H9 (cell line): ENCODE data around the gene CLK2. TPM values are rescaled to one million over a fixed set of nuclear protein-coding genes. Genes with fewer than 3 reads are reported as not detected.

Experiments used
- DNase-seq: peaks from one replicate; pipeline ENCODE4 v3.0.0-alpha.2; 2017
- H2AFZ ChIP-seq: one replicate; pipeline ENCODE4 v1.6.1; 2013; ENCODE audit warnings: mild to moderate bottlenecking, low read length, control low read depth, moderate library complexity
- H2AK5ac ChIP-seq: 2 replicates; pipeline ENCODE4 v1.6.1; 2013; ENCODE audit warnings: low read length, control low read depth, mixed read lengths; ENCODE audit not compliant: insufficient read length
- H2BK120ac ChIP-seq: one replicate; pipeline ENCODE4 v1.6.1; 2013; ENCODE audit warnings: low read depth, mild to moderate bottlenecking, low read length, control low read depth, inconsistent platforms; ENCODE audit not compliant: poor library complexity, severe bottlenecking
- H2BK12ac ChIP-seq: 2 replicates; pipeline ENCODE4 v1.6.1; 2013; ENCODE audit warnings: low read length, control low read depth, mixed read lengths, low read depth; ENCODE audit not compliant: insufficient read length
- H2BK15ac ChIP-seq: 2 replicates; pipeline ENCODE4 v1.6.1; 2013; ENCODE audit warnings: low read depth, low read length, control low read depth
- H2BK20ac ChIP-seq: one replicate; pipeline ENCODE4 v1.6.1; 2013; ENCODE audit warnings: low read depth, mild to moderate bottlenecking, low read length, control low read depth, inconsistent platforms; ENCODE audit not compliant: poor library complexity, severe bottlenecking
- H2BK5ac ChIP-seq: 2 replicates; pipeline ENCODE4 v1.6.1; 2013; ENCODE audit warnings: low read length, control low read depth, mixed read lengths; ENCODE audit not compliant: insufficient read length
- H3K14ac ChIP-seq: 2 replicates; pipeline ENCODE4 v1.6.1; 2013; ENCODE audit warnings: low read length, control low read depth; ENCODE audit not compliant: insufficient read depth
- H3K18ac ChIP-seq: 2 replicates; pipeline ENCODE4 v1.6.1; 2013; ENCODE audit warnings: low read depth, mild to moderate bottlenecking, mixed read lengths, low read length, control low read depth; ENCODE audit not compliant: insufficient read length
- H3K23ac ChIP-seq: 2 replicates; pipeline ENCODE4 v1.6.1; 2013; ENCODE audit warnings: low read length, control low read depth, mixed read lengths, low read depth; ENCODE audit not compliant: insufficient read length
- H3K23me2 ChIP-seq: 2 replicates; pipeline ENCODE4 v1.6.1; 2013; ENCODE audit warnings: low read depth, mild to moderate bottlenecking, mixed read lengths, low read length, control low read depth; ENCODE audit not compliant: insufficient read length, poor library complexity, severe bottlenecking
- H3K27ac ChIP-seq: 2 replicates; pipeline ENCODE4 v1.5.1; 2013; ENCODE audit warnings: low read length, control low read depth, mixed read lengths, low read depth; ENCODE audit not compliant: insufficient read length
- H3K27me3 ChIP-seq: 2 replicates; pipeline ENCODE4 v1.6.1; 2013; ENCODE audit warnings: low read length, control low read depth, inconsistent platforms; ENCODE audit not compliant: insufficient read depth
- H3K4ac ChIP-seq: 2 replicates; pipeline ENCODE4 v1.6.1; 2013; ENCODE audit warnings: low read depth, mild to moderate bottlenecking, control low read depth, inconsistent platforms, low read length, moderate library complexity
- H3K4me1 ChIP-seq: 2 replicates; pipeline ENCODE4 v1.6.1; 2013; ENCODE audit warnings: low read length, control low read depth, inconsistent platforms; ENCODE audit not compliant: insufficient read depth
- H3K4me2 ChIP-seq: 2 replicates; pipeline ENCODE4 v1.6.1; 2013; ENCODE audit warnings: low read length, control low read depth, mixed read lengths; ENCODE audit not compliant: insufficient read length, insufficient read depth
- H3K56ac ChIP-seq: 2 replicates; pipeline ENCODE4 v1.6.1; 2013; ENCODE audit warnings: low read depth, mild to moderate bottlenecking, mixed read lengths, low read length, control low read depth; ENCODE audit not compliant: insufficient read length
- H3K79me1 ChIP-seq: 2 replicates; pipeline ENCODE4 v1.6.1; 2013; ENCODE audit warnings: low read depth, mild to moderate bottlenecking, moderate library complexity, low read length, control low read depth, inconsistent platforms; ENCODE audit not compliant: insufficient read depth, poor library complexity, severe bottlenecking
- H3K79me2 ChIP-seq: 2 replicates; pipeline ENCODE4 v1.6.1; 2013; ENCODE audit warnings: low read length, control low read depth, inconsistent platforms; ENCODE audit not compliant: insufficient read depth
- H3K9ac ChIP-seq: 2 replicates; pipeline ENCODE4 v1.6.1; 2013; ENCODE audit warnings: low read length, control low read depth, mixed read lengths; ENCODE audit not compliant: insufficient read length; ENCODE audit errors: extremely low read depth
- H3K9me3 ChIP-seq: one replicate; pipeline ENCODE4 v1.6.1; 2013; ENCODE audit warnings: low read depth, low read length, inconsistent platforms; ENCODE audit not compliant: control insufficient read depth
- H3T11ph ChIP-seq: one replicate; pipeline ENCODE4 v1.6.1; 2013; ENCODE audit warnings: mild to moderate bottlenecking, low read length, control low read depth, inconsistent platforms
- H4K20me1 ChIP-seq: one replicate; pipeline ENCODE4 v1.6.1; 2013; ENCODE audit not compliant: control insufficient read depth, insufficient read length, insufficient read depth
- H4K5ac ChIP-seq: 2 replicates; pipeline ENCODE4 v1.6.1; 2013; ENCODE audit warnings: low read depth, mild to moderate bottlenecking, mixed read lengths, low read length, control low read depth; ENCODE audit not compliant: insufficient read length
- H4K8ac ChIP-seq: replicated peaks from 2 replicates; pipeline ENCODE4 v1.6.1; 2013; ENCODE audit warnings: low read length, control low read depth, mixed read lengths, low read depth; ENCODE audit not compliant: insufficient read length
- H4K91ac ChIP-seq: 2 replicates; pipeline ENCODE4 v1.6.1; 2013; ENCODE audit warnings: low read depth, mild to moderate bottlenecking, moderate library complexity, mixed read lengths, low read length, control low read depth; ENCODE audit not compliant: insufficient read length
- H3K27ac Mint-ChIP-seq, 3 experiments: 2 replicates in 2 of 3; 3 replicates in 1 of 3; pipeline ENCODE4 v1.8.0; 2020 to 2021; ENCODE audit warnings: mixed read lengths in 3 of 3, mild to moderate bottlenecking in 1 of 3, moderate library complexity in 1 of 3
- H3K27me3 Mint-ChIP-seq: 2 replicates; pipeline ENCODE4 v1.8.0; 2021; ENCODE audit warnings: low read depth, mild to moderate bottlenecking, moderate library complexity, mixed read lengths
- H3K36me3 Mint-ChIP-seq, 3 experiments: 2 replicates in 2 of 3; 3 replicates in 1 of 3; pipeline ENCODE4 v1.8.0; 2020 to 2021; ENCODE audit warnings: low read depth in 3 of 3, mixed read lengths in 3 of 3; ENCODE audit not compliant: insufficient read depth in 1 of 3
- H3K4me1 Mint-ChIP-seq, 2 experiments: 2 replicates each; pipeline ENCODE4 v1.8.0; 2020; ENCODE audit warnings: mixed read lengths in 2 of 2
- H3K4me3 Mint-ChIP-seq, 2 experiments: 2 replicates in 1 of 2; 3 replicates in 1 of 2; pipeline ENCODE4 v1.8.0; 2020 to 2021; ENCODE audit warnings: mild to moderate bottlenecking in 2 of 2, mixed read lengths in 2 of 2, moderate library complexity in 1 of 2
- H3K9me3 Mint-ChIP-seq, 2 experiments: 2 replicates in 1 of 2; 3 replicates in 1 of 2; pipeline ENCODE4 v1.8.0; 2020; ENCODE audit warnings: mild to moderate bottlenecking in 2 of 2, mixed read lengths in 2 of 2, moderate library complexity in 1 of 2
- CTCF ChIP-seq: fragments of 200-600 bp; sonication (generic); conservative IDR thresholded peaks from 3 replicates; pipeline ENCODE4 v1.8.0; 2021; ENCODE audit warnings: antibody characterized with exemption, mild to moderate bottlenecking
- WGBS: extraction: QIAGEN DNeasy Blood & Tissue Kit; methylation state at CpG from one replicate; pipeline ENCODE4 v1.1.7; 2013; ENCODE audit warnings: missing lambda C conversion rate, low lambda C conversion rate, mixed read lengths; ENCODE audit not compliant: insufficient read length; ENCODE audit errors: extremely low coverage; 5-methylcytosine and 5-hydroxymethylcytosine counted together
- total RNA-seq: library from RNA; stranded (reverse); gene quantifications from 2 replicates; pipeline ENCODE4 v1.2.1, GENCODE V29; 2021

Gene CLK2
- total RNA-seq, 1 experiment from 2014 or later: 77.5 TPM

GRCh38 chr1:155241069-155241679 is 32.1 kb downstream of the CLK2 start:
- Histone ChIP-seq H2BK5ac (no peak overlapping the region), H2BK15ac (no peak overlapping the region), H2BK120ac (no peak overlapping the region), H4K91ac (no peak overlapping the region), H3K4me2 (peak overlapping the region; percentile 66), H3K4me1 (no peaks in the 10 kb centered on the region), H3K27me3 (no peaks in the 10 kb centered on the region; the same call in 1 of the 2 replicates), H3K4ac (no peak overlapping the region), H4K20me1 (no peaks in the 10 kb centered on the region), H2BK12ac (no peak overlapping the region), H3K23me2 (peaks cover 9% of the 10 kb centered on the region), H3K56ac (no peak overlapping the region), H2AFZ (no peak overlapping the region), H3K14ac (no peak overlapping the region), H3T11ph (no peak overlapping the region), H2BK20ac (no peak overlapping the region), H3K9ac (peak overlapping the region; percentile 35), H3K79me1 (no peaks in the 10 kb centered on the region), H3K9me3 (no peaks in the 10 kb centered on the region), H3K23ac (no peak overlapping the region), H2AK5ac (no peak overlapping the region), H3K27ac (no peak overlapping the region), H4K5ac (no peak overlapping the region), H4K8ac (no peak overlapping the region), H3K79me2 (no peaks in the 10 kb centered on the region), H3K18ac (no peak overlapping the region)
- Mint-ChIP-seq H3K4me1 (peaks cover 28 to 34% of the 10 kb centered on the region in 2 experiments), H3K27me3 (peaks cover 26% of the 10 kb centered on the region), H3K36me3 (peaks cover 2 to 22% (median 21%) of the 10 kb centered on the region in 3 experiments; a peak in 6 of 7 replicates), H3K4me3 (peak overlapping the region; percentile 68 to 81), H3K27ac (peak overlapping the region; percentile 42 to 94 (median 67); a peak in 6 of 7 replicates), H3K9me3 (peaks cover 0 to 3% of the 10 kb centered on the region in 2 experiments; a peak in 1 of 5 replicates)
- peak; percentile 78 for DNase-seq
- WGBS: no CpG with 5 or more reads among the region's 4 CpGs
- TF ChIP-seq CTCF: no peak
